Brain microvascular endothelial cell (primary cell): ENCODE data around the gene RBM42.

Experiments
- DNase-seq: peaks from one replicate; pipeline ENCODE4 v3.0.0-alpha.2; 2020
- H3K27ac ChIP-seq: fragments of 250-450 bp; sonication (Bioruptor Pico); 2 replicates; pipeline ENCODE4 v1.5.1; 2020; ENCODE audit warnings: mild to moderate bottlenecking, moderate library complexity
- H3K27me3 ChIP-seq: fragments of 250-450 bp; sonication (Bioruptor Pico); replicated peaks from 2 replicates; pipeline ENCODE4 v1.5.1; 2020; ENCODE audit warnings: mild to moderate bottlenecking
- H3K36me3 ChIP-seq: fragments of 250-450 bp; sonication (Bioruptor Pico); replicated peaks from 2 replicates; pipeline ENCODE4 v1.5.1; 2020; ENCODE audit warnings: mild to moderate bottlenecking
- H3K4me3 ChIP-seq: 2 replicates; pipeline ENCODE4 v1.5.1; 2011; ENCODE audit warnings: low read depth, mild to moderate bottlenecking, control low read depth, low read length, moderate library complexity
- in situ Hi-C: cut with HindIII; loops from 2 replicates; pipeline ENCODE4 v1.10.0; 2017; ENCODE audit warnings: low sequenced_read_pairs, low pct_ligation_motif_present
- TF ChIP-seq, protein P1 (sequence below): IDR thresholded peaks from 2 replicates; pipeline ENCODE4 v1.5.1; 2011; ENCODE audit warnings: low read depth, mild to moderate bottlenecking, moderate library complexity, low read length, control low read depth, inconsistent platforms; ENCODE audit errors: missing control alignments

Gene RBM42, protein sequence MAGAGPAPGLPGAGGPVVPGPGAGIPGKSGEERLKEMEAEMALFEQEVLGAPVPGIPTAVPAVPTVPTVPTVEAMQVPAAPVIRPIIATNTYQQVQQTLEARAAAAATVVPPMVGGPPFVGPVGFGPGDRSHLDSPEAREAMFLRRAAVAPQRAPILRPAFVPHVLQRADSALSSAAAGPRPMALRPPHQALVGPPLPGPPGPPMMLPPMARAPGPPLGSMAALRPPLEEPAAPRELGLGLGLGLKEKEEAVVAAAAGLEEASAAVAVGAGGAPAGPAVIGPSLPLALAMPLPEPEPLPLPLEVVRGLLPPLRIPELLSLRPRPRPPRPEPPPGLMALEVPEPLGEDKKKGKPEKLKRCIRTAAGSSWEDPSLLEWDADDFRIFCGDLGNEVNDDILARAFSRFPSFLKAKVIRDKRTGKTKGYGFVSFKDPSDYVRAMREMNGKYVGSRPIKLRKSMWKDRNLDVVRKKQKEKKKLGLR

DNA sequence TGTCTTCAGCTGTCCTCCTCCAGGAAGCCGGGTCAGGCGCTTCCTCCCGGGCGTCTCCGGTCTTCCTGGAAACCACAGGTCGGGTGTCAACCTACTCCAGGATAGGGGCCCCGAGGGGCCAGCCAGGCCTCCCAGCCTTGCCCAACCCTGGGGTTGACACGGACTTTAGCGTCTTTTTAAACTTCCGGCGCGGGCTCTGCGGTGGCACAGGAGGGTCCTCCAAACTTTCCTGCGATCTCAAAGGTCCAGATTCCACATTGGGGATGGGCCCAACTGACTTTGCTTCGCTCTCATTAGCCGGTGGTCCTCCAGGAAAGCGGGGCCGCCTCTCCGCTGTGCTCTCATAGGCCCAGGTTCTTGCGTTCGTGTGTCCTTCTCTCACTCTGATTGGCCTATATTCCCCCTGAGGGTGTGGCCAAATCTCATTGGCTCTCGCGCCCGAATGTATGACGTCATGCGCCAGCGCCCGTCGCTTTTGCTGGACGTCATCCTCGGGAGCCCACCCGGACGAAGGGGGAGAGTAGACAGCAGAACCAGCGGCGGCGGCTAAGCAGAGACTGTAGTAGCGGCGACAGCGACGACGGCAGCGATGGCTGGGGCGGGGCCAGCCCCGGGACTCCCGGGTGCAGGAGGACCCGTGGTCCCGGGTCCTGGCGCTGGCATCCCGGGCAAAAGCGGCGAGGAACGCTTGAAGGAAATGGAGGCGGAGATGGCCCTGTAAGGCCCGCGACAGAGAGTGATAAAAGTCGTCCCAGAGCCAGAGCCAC is at the start of gene RBM42:
Gene RBM42 (plus strand): TSS at position 472 of the 767 bp plus-strand sequence. CDS start 118 bp downstream, at position 590.
- peak within 1 kb of the TSS; percentile 97 for H3K4me3 ChIP-seq
- in situ Hi-C loops: no loop called here
- TF ChIP-seq, protein P1, sequence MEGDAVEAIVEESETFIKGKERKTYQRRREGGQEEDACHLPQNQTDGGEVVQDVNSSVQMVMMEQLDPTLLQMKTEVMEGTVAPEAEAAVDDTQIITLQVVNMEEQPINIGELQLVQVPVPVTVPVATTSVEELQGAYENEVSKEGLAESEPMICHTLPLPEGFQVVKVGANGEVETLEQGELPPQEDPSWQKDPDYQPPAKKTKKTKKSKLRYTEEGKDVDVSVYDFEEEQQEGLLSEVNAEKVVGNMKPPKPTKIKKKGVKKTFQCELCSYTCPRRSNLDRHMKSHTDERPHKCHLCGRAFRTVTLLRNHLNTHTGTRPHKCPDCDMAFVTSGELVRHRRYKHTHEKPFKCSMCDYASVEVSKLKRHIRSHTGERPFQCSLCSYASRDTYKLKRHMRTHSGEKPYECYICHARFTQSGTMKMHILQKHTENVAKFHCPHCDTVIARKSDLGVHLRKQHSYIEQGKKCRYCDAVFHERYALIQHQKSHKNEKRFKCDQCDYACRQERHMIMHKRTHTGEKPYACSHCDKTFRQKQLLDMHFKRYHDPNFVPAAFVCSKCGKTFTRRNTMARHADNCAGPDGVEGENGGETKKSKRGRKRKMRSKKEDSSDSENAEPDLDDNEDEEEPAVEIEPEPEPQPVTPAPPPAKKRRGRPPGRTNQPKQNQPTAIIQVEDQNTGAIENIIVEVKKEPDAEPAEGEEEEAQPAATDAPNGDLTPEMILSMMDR: no peak

DNA sequence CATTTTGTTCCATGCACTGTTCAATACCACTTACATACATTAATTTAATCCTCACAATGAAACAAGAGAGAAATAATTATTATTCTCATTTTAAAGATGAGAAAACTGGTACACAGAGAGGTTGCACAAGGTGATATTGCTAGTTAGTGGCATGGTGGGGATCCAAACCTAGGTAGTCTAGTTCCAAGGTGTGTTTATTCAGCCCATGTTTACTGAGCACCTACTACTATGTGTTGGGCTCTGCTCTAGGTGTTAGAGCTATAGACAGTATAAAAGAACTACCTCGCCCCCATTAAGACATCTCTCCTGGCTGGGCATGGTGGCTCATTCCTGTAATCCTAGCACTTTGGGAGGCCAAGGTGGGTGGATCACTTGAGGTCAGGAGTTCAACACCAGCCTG is 46.1 kb upstream of the RBM42 start:
- in situ Hi-C loops: no loop called here
- Histone ChIP-seq H3K27ac (no peak overlapping the region), H3K36me3 (no peaks in the 10 kb centered on the region), H3K27me3 (no peaks in the 10 kb centered on the region), H3K4me3 (no peak overlapping the region)
- no peak for DNase-seq
- TF ChIP-seq, protein P1: no peak

More for the DNA sequence above, at the start of gene RBM42:
- no peaks in the 10 kb centered on the region for H3K27me3 ChIP-seq
- H3K27ac ChIP-seq: peak within 1 kb of the TSS; percentile 79
- peaks cover 32% of the 10 kb centered on the region for H3K36me3 ChIP-seq
- peak; percentile 99 for DNase-seq

DNA sequence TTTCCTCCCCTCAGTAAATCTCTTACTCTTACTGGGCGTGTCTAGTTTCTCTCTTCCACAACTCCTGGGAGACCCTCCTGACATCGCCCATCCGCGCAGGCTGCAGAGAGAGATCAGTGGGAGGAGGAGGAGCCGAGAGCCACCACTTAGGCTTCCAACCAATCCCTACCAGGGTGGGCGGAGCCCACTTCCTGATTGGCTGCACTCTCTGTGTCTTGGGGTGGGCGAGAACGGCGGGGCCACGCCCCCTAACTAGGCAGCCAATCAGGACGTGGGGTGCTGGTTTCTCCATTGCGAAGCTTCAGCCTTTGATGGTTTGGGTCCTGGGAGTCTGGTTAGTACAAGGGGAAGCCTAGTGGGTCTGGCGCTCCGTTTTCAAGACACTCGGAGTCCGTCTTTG is 43.0 kb upstream of the RBM42 start, which contains the start of gene PMIS2:
Gene PMIS2 (plus strand): TSS at position 326 of the 400 bp plus-strand sequence. CDS start 87 bp downstream, outside the sequence.
- Histone ChIP-seq H3K27me3 (no peaks in the 10 kb centered on the region), H3K4me3 (no peak within 1 kb of the TSS), H3K36me3 (no peaks in the 10 kb centered on the region), H3K27ac (no peak within 1 kb of the TSS)
- in situ Hi-C loops: no loop called here
- no peak for DNase-seq
- TF ChIP-seq, protein P1: no peak

DNA sequence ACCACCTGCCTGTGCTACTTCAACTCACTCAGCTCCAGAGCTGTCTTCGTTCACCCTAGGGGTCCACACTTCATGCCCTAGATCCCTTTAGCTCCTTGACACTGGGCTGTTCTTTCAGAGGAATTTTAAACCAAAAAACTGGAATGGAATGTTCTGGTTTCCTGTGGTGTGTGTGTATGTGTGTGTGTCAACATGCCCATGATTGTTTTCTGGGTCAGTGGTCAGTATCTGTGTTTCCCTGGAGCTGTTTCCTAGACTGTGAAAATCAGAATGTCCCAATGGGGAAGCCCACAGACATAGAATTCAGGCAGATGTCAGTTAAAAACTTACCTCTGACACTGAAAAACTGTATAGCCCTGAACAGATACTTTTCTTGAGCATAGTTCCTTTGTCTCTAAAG is 41.5 kb upstream of the RBM42 start:
- no peaks in the 10 kb centered on the region for H3K36me3 ChIP-seq
- no peak overlapping the region for H3K27ac ChIP-seq
- in situ Hi-C loops: no loop called here
- no peaks in the 10 kb centered on the region for H3K27me3 ChIP-seq
- H3K4me3 ChIP-seq: no peak overlapping the region
- DNase-seq: peak; percentile 4
- TF ChIP-seq, protein P1: no peak

DNA sequence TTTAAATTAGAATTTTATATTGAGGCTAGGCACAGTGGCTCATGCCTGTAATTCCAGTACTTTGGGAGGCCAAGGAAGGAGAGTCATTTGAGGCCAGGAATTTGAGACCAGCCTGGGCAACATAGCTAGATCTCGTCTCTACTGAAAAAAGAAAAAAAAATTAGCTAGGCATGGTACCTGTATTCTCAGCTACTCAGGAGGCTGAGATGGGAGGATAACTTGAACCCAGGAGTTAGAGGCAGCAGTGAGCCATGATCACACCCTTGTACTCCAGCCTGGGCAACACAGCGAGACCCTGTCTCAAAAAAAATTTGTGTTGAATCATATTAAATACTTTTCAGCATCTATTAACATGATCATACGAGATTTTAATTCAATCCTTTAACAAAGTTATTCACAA is 38.0 kb upstream of the RBM42 start:
- in situ Hi-C loops: no loop called here

More for the DNA sequence above, 38.0 kb upstream of the RBM42 start:
- Histone ChIP-seq H3K27ac (no peak overlapping the region), H3K4me3 (no peak overlapping the region), H3K27me3 (no peaks in the 10 kb centered on the region), H3K36me3 (no peaks in the 10 kb centered on the region)
- DNase-seq: no peak
- TF ChIP-seq, protein P1: no peak
